HG03432 (cell line): ENCODE results near the gene SMYD1.

Source experiments
- ATAC-seq: cut with Tn5 transposase; IDR thresholded peaks from one replicate; pipeline ENCODE4 v1.9.1; 2021; ENCODE audit warnings: mild to moderate bottlenecking, moderate library complexity; ENCODE audit not compliant: unreplicated experiment

Gene SMYD1

DNA sequence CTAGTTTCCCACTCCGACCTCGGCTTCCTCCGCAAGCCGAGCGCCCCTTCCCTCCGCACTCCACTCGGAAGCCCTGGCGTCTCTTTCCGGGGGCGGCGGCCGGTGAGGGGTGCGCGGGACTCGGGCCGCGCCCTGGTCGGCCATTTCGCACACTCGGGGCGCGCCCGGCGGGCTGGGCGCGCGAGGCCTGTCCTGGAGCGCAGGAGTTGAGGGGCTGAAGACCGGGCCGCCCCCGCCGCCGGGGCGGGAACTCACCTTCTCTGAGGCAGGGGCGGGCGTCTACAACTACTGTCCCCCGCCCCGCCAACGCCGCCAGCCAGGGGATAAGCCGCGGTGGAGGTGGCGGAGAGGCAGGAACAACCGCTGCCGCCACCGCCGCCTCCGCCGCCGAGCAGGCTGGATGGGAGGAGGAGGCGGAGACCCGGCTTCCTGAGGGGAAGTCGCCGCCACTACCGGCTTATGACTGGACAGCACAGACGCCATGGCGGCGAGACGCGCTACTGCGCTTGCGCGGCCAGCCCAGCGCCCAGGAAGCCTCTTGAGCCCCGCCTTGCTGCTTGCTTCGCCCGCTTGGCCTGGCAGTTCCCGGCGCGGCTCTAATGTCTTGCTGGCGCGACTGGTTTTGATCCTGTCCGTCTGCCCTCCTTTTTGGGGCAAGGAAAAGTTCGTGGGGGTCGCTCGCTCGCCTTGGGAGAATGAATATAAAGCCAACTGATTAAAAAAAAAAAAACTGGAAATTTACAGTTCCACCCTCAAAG is 12.1 kb upstream of the SMYD1 start, which contains the start of gene KRCC1:
Gene KRCC1 (minus strand): TSS at position 413 of the 758 bp plus-strand sequence. CDS start 27,220 bp downstream, outside the sequence.
- ATAC-seq, result peak; percentile 96

DNA sequence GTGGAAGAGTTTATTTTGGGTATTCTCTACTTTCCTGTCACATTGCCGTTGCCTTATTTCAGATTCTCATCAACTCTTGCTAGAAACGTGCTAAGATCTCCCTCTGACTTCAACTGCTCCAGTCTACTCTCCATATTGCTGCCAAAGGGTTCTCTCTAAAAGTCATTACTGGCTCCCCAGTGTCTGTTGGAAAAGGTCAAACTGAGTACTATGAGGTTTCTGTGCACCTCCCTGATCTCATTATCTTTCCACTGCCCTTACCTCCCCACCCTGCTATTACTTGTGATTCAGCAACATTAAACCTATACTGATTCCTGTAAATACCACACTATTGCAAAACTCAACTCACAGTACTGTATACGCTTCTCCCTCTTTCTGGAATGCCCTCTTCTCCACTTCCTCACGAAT is 10.2 kb upstream of the SMYD1 start:
- no peak for ATAC-seq

DNA sequence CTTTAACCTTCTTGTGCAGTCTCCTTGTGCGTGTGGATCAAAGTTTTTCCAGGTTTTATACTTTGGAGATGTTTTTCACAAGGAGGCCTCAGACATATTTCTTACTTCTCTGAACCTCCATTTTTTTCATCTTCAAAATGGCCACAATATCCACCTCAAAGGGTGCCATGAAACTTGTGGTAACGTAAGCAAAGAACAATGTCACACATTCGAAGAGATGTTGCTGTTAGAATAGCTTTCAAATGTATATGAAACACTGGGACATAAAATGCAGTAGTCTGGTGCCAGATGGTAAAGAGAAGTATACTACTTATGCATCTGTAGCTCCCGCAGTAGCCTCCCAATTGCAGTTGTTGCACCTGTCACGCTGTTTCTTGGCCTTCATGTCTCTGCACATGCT is 9.4 kb upstream of the SMYD1 start:
- ATAC-seq, result no peak

DNA sequence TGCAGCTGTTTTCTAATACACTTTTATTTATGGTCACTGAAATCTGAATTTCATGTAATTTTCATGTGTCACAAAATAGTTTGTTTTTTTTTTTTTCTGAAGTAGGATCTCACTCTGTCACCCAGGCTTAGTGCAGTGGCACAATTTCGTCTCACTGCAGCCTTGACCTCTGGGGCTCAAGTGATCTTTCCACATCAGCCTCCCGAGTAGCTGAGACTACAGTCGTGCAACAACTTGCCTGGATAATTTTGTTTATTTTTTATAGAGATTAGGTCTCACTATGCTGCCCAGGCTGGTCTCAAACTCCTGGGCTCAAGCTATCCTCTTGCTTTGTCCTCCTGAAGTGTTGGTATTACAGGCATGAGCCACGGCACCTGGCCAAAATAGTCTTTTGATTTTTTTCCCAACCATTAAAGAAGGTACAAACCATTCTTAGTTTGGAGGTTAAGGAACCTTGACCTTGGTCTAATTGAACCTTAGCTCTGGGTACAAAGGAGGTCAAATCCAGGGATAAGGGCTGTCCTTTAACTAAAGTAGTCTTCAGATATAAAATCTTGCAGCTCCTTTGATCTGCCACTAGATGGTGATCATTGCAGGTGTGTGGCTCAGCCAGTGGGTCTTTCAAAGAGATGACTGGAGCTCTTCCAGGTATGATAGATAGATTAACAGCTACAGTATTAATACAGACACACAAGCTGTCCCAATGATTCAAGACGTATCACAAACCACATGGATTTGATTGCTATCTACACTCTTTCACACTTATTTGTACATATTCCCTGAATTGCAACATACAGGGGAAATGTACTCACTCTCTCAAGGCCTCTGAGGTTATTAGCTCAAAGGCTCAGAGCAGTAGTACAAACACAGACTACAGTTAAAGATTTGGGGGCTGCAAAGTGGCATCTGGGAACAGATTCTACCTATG is 7.4 kb upstream of the SMYD1 start:
- ATAC-seq, result peak; percentile 33

DNA sequence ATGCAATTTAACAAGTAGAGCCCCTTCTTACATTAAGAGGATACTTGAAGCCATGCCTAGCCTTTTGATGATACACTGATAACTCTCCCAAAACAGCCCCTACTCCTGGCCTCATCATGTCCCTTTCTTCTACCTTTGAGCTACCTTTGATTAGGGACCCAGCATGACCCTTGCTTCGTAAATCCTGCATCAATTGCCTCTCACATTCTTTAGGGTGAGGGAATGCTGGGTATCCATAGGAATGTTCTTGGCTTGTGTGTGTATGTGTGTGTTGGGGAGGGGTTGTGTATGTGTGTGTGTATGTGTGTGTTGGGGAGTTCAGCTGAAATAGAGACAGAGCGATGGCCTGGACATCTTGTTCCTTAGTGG is 6.7 kb upstream of the SMYD1 start:
- no peak for ATAC-seq

DNA sequence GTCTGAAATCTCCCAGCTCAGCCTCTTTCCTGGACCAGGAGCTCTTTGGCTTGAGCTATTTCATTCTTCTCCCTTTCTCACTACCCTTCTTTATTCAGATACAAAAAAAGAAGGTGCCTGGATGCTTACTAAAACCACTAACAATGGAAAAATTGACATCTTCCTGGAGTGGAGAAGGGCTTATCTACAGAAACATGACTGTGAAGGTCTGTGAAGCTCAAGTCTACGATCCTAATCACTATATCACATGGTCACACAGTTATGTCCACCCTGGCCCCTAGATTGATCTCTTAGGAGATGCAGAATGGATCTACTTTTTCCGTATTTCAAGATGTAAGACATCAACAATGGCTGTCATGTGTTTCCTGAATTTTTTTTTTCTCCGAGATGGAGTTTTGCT is 6.3 kb upstream of the SMYD1 start:
- ATAC-seq, result no peak

DNA sequence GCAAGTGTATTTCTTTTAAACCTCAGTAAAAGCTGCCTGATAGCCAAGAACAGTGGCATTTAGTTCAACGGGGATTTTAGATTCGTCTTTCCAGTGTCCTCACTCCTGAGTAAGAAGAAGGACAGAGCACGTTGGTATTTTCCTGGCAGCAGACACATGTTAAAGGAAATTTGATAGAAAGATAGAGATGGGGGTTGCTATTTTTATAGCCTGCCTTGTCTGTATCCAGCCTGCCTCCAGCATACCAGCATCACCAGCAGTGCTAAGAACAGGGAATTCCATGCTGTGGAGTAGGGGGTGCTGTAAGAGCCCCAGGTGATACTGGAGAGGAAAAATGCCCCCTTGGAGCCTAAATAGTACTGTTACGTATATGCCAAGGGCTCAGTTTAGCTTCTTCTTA is 1.1 kb upstream of the SMYD1 start:
- ATAC-seq, result no peak

DNA sequence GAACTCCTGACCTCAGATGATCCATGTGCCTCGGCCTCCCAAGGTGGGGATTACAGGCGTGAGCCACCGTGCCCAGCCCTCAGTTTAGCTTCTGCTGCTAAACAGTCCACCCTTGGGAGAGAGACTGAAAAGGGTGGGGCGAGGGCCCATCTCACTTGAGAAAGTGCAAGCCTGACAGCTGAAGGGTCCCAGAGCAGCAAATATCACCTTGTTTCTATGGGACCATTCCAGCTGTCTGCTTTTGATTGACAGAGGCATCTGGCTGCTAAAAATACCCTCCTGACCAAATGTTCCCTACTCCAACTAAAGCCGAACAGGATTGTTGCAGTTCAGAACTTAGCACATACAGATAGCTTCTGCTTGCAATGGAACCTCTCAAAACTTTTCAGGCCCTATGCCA is 436 bp upstream of the SMYD1 start:
- no peak for ATAC-seq

DNA sequence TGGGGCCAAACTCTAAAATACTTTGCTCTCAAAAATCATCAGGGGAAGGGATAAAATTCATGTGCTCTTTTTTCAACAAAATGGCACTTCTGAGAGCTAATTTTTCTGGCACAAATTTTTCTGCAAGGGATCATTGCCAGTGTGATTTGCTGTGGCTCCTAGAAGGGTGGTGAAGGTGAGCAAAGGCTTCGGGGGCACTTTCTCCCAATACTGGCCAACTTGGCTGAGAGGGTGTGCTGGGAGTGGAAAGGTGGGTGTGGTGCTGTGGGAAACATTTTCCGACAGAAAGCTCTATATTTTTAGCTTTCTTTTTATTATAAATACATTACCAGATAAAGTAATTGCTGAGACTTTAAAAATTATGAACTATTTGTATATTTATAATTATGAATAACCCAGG is 419 bp downstream of the SMYD1 start:
- no peak for ATAC-seq

DNA sequence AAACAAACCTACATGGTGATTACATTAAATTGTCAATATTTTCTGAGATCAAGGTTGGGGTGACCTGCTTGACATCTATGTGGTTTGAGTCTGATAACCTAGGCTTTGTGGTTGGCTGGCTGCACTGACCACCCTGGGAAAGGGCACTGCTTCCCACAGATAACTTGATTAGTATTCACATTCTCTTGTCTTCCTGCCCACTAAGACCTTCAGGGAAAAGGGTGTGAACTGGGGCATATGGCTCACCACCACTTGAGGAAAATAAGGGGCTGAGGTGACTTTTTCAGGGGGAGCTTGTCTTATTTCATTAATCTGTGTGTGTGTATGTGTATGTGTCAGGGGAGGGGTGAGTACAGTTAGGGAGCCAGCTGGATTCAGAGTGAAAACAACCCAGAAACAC is 1.5 kb downstream of the SMYD1 start:
- ATAC-seq, result no peak

DNA sequence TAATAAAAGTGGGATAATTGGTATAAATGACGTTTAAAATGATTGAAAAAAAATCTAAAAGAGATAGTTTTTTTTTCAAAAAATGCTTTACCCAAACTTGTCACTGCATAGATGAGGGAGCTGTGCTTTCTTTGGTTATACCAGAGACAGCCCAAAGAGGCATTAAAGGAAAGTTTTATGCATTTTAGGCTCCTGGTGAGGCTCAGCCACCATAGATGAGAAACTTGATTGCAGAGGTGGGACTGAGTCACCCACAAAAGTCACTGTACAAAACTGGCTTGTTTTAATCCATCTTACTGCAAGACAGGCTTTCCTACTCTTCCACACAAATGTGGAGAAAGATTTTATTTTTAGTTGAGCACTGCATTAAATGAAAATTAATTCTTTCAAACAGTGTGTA is 2.4 kb downstream of the SMYD1 start:
- ATAC-seq, result no peak

DNA sequence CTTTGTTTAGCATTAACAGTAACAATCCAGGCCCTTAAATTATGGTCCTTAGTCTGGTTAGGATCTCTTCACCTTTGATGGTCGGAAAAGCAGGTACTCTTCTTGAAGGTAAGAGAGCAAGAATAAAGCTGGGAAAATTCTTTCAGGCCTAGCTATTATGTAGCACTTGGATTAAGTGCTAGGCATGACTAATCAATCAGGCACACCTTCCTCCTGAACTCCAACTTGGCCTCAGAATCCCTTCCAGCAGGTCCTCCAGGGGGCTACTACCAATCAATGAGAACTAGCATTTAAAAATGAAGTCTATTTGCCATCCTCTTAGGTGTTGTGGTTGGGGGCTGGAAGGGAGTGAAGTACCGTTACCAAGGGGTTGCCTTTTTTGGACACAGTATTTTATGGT is 3.7 kb downstream of the SMYD1 start:
- ATAC-seq, result no peak

DNA sequence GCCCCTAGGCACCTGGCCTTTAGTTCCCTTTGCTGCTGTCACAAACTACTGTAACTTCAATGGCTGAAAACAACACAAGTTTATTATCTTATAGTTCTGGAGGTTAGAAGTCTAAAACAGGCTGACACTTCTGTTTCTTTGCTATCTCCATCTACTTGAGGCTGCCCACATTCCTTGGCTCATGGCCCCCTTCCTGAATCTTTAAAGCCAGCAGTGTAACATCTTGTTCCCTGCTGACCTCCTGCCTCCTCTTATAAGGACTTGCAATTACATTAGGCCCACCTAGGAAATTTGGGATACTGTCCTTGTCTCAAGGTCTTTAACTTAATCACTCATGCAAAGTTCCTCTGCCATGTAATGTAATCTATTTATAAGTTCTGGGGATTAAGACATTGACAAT is 6.5 kb downstream of the SMYD1 start:
- ATAC-seq, result no peak

DNA sequence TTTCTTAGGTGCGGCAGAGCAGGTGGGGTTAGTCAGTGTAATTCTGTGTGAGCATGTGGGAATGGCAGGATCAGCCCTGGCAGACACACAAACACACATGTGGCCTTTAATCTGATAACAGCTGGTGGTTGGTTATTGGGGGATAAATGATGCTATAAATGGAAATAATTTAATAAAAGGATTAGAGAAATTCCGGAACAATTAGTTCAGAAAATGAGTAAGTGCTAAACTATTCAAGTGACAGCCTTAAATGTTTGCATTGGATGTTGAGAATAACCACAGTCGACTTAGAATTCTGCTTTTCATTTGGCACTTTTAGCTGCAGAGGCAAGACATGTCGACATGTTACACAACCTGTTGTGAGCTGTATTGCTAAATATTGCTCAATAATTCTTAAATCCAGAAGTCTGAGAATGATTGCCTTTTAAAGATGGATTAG is 7.2 kb downstream of the SMYD1 start:
- no peak for ATAC-seq

DNA sequence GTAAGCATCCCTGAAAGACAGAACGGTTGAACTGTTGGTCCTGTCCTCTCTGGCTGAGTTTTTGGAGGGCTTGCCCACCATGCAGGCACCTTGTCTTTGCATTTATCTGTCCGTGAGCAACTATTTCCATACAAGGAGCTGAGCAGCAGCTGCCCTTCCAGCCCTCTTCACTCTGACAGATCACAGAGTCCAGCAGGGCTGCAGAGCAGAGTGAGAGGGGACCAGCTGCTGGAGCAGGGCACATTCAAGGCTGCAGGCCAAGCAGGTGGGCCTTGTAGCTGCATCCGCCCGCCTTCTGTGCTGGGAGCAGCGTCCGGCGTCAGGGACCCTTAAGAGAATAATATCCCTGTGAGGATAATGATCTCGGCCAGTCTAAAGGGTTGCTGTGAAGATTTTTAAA is 9.5 kb downstream of the SMYD1 start:
- no peak for ATAC-seq

DNA sequence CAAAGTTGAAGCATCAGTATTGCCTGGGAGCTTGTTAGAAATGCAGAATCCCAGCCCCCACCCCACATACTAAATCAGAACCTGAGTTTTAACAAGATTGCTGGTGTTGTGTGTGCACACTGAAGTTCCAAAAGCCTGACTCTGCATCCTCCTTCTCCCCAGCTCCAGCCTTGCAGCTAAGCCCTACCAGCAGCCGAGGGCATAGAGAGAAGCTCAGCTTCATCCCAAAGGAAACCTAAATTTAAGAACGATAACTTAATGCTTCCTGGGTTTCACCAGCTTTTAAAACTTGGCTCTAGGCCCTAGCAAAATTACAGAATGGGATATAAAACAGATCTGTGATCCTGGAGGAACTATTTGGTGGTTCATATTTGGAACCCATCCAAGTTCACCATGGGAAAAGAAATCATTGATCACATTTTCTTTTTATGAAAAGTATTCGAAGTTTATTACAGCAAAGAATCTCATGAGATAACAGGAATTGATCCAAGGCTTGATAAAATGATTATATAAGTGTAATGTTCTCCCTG is 11.1 kb downstream of the SMYD1 start:
- ATAC-seq, result no peak

DNA sequence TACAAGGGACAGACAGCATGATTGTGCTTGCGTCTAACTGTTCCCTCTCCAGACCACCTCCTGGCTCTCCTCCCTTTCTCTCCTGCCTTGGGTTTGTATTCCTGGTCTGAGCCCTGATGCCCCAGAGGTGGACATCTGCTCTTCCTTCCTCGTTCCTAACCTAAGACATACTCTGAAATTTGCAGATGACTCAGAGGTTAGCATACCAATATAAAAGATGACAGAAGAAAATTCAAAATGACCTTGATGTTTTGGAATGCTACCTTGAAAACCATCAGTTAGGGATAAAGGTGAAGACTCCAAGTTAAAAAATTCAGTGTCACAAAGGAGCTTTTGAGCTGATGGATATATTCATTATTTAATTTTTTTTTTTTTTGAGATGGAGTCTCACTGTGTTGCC is 12.9 kb downstream of the SMYD1 start:
- no peak for ATAC-seq

DNA sequence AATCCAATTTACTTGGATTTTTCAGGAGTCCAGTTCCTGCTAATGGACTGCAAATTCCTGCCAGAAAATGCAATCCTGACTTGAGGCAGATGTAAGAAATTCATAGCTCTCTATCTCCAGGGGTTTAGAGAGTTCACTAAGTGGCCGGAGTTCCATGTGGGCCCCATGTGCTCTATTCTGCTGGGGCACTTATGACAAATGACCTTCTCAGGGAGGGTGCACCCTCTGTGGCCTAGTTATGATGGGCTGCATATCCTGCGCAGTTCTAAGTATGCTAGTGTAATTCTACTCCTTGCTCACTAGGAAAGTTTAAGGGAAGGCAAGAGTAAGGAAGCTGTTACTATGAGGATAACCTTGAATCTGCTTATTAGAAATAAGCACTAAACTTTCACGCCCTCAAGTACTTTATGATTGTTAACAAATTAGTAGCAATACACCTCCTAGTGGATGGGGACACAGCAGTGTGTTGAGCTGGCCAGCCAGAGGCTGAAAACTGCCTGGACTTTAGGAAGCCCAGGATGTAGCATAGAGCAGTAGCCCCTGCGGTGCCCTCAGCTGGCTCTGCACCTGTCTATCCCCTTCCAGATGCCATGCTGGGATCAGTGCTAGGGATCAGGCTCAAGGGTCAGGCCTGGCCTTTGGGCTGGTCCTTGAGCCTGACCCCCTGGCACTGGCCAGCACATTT is 14.4 kb downstream of the SMYD1 start:
- no peak for ATAC-seq

DNA sequence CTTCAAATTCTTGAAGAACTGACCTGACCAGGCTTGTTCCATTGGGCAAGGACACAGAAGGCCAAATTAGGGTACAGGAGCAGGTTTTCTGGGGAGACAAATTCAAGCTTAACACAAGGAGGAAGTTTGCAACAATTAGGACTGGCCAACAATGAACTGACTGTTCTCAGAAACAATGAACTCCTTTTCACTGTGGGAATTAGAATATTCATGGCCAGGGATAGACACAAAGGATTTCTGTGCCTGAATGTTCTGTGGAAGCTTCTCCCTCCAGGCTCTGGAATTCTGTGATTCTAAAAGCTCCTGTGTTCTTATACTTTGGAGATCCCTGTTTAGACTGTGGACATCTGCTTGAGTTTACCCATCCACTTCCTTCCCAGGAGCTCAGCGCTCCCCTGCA is 15.2 kb downstream of the SMYD1 start:
- ATAC-seq, result no peak

DNA sequence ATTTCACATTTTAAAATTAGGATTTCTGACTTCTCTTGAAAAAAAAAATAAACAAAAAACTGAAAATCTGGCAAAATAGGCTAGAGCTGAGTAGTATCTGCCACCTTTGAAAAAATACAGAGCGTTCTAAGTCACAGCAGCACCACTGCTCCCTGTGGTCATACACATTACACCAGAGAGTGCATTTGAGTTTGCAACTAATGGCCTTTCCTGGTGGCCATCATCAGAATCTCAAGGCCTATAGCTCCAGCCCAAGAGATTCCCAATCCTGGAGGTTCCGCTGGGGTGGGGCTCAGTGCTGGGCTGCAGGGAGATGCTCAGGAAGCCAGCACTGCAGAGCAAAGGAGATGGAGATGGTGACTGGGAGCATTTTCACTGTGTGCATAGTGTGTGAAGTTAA is 17.5 kb downstream of the SMYD1 start:
- ATAC-seq, result no peak

DNA sequence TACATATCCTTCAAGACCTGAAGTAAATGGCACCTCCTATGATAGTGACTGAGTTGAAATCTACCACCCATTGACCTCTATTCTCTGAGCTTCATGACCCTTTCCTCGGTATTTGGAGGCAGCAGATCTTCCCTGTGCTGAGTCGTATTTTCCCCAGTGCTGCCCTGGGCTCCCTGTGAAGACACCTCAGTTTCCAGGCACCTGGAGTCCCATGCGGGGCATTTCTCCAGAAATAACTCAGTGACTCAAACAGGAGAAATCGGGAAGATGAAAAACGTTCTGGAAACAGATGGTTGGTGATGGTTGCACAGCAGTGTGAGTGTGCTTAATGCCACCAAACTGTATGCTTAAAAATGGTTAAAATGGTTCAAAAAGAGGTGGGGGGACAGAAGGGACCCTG is 18.0 kb downstream of the SMYD1 start:
- ATAC-seq, result no peak
